Mesothelial cell of epicardium (in vitro differentiated cells): ENCODE measurements around the gene C3orf33. TPM values are rescaled to one million over a fixed set of nuclear protein-coding genes. Genes with fewer than 3 reads are reported as not detected.

Experiments used
- DNase-seq, 2 experiments: peaks; one replicate each; pipeline ENCODE4 v3.0.0; 2021; ENCODE audit warnings: low spot score in 2 of 2; ENCODE audit not compliant: unreplicated experiment in 2 of 2
- H3K27ac Mint-ChIP-seq: 2 replicates; pipeline ENCODE4 v1.8.0; 2021; ENCODE audit warnings: mixed read lengths
- H3K27me3 Mint-ChIP-seq: 2 replicates; pipeline ENCODE4 v1.8.0; 2021; ENCODE audit warnings: low read depth, mixed read lengths
- H3K36me3 Mint-ChIP-seq: 2 replicates; pipeline ENCODE4 v1.8.0; 2021; ENCODE audit warnings: mixed read lengths
- H3K4me1 Mint-ChIP-seq: 2 replicates; pipeline ENCODE4 v1.8.0; 2021; ENCODE audit warnings: mixed read lengths
- H3K4me3 Mint-ChIP-seq: 2 replicates; pipeline ENCODE4 v1.8.0; 2021; ENCODE audit warnings: mild to moderate bottlenecking, moderate library complexity, mixed read lengths
- H3K9me3 Mint-ChIP-seq: 2 replicates; pipeline ENCODE4 v1.8.0; 2021; ENCODE audit warnings: mixed read lengths
- total RNA-seq: library from RNA; stranded (reverse); gene quantifications from 3 replicates; pipeline ENCODE4 v1.2.1, GENCODE V29; 2021
- TF ChIP-seq, protein P1 (sequence below): fragments of 200-600 bp; sonication (generic); IDR thresholded peaks from one replicate; pipeline ENCODE4 v1.5.0; 2021; ENCODE audit warnings: antibody characterized with exemption; ENCODE audit not compliant: unreplicated experiment

The C3orf33 gene
- total RNA-seq, 1 donor from 2014 or later: 6.2 TPM

DNA sequence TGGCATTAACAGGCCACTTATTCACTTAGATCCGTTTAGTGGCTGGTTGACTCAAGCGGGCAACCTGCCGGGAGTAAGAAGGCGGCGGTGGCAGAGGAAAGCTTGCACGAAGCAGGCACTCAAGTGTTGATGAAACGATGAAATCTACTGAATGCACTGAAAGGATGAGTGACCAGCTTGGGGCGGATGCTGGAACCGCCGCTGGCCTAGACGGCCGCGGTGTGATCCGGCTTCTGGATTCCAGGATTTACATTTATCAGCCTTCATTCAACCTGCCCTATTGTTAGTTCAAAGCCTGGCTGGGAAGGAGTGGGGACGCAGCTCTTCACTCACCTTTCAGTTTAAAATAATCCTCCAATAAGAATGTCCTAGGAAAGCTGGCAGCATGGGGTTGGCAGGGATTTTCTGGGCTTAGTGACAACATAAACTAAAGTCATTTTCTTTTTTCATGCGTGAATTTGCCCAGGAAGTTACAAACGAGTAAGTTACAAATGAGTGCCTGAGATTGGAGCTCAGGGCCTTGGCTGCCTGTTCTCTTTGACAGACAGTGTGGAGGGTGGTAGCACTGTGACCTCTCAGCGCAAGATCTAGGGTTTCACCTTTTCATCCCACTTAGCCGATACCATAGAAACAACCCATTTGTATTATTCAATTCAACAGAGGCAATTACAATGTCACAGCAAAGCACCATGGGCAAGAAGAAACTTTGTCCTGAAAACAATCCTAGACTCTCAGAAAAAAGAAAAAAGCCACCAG is 60.1 kb downstream of the C3orf33 start:
- H3K27me3 Mint-ChIP-seq: peaks cover 44% of the 10 kb centered on the region
- no peaks in the 10 kb centered on the region for H3K36me3 Mint-ChIP-seq
- DNase-seq: no peak
- no peaks in the 10 kb centered on the region for H3K9me3 Mint-ChIP-seq
- H3K4me3 Mint-ChIP-seq: peak overlapping the region; percentile 91
- peaks cover 45% of the 10 kb centered on the region for H3K4me1 Mint-ChIP-seq
- TF ChIP-seq, protein P1, sequence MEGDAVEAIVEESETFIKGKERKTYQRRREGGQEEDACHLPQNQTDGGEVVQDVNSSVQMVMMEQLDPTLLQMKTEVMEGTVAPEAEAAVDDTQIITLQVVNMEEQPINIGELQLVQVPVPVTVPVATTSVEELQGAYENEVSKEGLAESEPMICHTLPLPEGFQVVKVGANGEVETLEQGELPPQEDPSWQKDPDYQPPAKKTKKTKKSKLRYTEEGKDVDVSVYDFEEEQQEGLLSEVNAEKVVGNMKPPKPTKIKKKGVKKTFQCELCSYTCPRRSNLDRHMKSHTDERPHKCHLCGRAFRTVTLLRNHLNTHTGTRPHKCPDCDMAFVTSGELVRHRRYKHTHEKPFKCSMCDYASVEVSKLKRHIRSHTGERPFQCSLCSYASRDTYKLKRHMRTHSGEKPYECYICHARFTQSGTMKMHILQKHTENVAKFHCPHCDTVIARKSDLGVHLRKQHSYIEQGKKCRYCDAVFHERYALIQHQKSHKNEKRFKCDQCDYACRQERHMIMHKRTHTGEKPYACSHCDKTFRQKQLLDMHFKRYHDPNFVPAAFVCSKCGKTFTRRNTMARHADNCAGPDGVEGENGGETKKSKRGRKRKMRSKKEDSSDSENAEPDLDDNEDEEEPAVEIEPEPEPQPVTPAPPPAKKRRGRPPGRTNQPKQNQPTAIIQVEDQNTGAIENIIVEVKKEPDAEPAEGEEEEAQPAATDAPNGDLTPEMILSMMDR: no peak
- no peak overlapping the region for H3K27ac Mint-ChIP-seq

DNA sequence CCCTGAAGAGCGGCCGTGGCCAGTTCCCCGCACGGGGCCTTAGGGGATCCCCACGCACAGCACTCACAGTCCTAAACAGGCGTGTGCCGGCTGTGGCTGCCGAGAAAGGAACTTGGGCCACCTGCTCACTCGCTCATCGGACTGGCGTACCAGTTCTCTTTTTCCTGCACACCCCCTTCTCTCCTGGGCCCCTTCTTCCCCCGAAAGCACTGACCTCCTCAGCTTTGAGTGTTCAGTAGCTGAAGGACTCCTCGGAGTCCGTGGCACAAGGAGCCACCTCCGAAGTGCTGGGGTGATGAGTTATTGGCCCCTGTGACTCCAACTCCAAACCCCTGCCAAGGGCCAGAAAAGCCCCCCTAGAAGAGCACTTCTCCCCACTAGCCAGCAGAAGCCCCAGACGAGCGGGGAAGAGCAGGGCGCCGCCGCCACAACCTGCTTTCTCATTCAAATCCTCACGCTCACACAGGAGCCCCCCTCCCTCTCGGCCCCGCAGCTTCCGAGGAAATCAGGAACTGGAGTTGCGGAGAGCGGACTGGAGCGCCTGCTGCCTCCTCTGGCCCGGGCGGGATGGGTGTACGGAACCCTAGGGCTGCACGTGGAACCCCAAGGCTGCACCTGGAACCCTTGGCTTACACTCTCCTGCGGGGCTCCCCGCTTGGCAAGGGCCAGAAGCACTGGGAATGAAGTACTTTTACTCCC is 61.3 kb downstream of the C3orf33 start, which contains the start of gene PLCH1:
PLCH1 (minus strand) TSS at position 446 of the 699 bp plus-strand sequence. CDS start 40,847 bp downstream, outside the sequence.
- Mint-ChIP-seq H3K27me3 (peaks cover 47% of the 10 kb centered on the region), H3K4me3 (peak within 1 kb of the TSS; percentile 91), H3K9me3 (no peaks in the 10 kb centered on the region), H3K27ac (peak within 1 kb of the TSS; percentile 77), H3K36me3 (no peaks in the 10 kb centered on the region), H3K4me1 (peaks cover 45% of the 10 kb centered on the region)
- TF ChIP-seq, protein P1: no peak
- DNase-seq: peak; percentile 47 to 59

DNA sequence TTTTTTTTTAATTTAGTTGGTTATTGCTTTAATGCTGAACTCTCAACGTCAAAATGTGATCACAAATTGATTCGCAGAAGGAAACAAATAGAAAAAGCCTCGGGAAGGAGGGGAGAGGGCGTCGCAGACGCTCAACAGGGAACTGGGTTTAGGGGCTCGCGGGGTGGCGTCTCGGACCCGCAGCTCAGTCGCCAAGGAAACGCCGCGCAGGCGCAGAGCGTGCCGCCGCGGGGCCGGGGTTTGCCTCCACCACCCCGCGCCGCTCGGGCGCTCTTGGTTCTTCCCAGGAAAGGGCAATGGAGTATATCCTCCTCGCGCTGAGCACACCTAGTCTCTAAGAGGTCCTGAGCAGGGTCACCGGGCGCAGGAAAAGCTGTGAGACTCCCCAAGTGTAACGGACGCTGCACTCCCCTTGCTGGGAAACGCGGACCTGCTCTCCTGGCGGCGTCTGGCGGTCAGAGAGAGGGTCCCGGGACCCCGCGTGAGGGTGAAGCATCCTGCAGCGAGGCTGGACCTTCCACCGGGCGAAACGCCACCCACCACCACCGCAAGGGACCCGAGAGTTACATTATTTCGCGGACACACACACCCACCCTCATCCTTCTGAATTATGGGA is 62.0 kb downstream of the C3orf33 start:
- Mint-ChIP-seq H3K27me3 (peaks cover 47% of the 10 kb centered on the region), H3K4me3 (peak overlapping the region; percentile 91), H3K9me3 (no peaks in the 10 kb centered on the region), H3K4me1 (peaks cover 46% of the 10 kb centered on the region), H3K27ac (peak overlapping the region; percentile 77), H3K36me3 (no peaks in the 10 kb centered on the region)
- DNase-seq: peak; percentile 56 to 78
- TF ChIP-seq, protein P1: no peak

GRCh38 chr3:155743606-155744005 is 62.5 kb downstream of the C3orf33 start:
- TF ChIP-seq, protein P1: no peak
- Mint-ChIP-seq H3K27ac (peak overlapping the region; percentile 77), H3K27me3 (peaks cover 47% of the 10 kb centered on the region), H3K4me3 (peak overlapping the region; percentile 91), H3K36me3 (no peaks in the 10 kb centered on the region), H3K9me3 (no peaks in the 10 kb centered on the region), H3K4me1 (peaks cover 45% of the 10 kb centered on the region)
- DNase-seq: no peak

- Mint-ChIP-seq H3K27ac (no peak overlapping the region), H3K36me3 (no peaks in the 10 kb centered on the region), H3K9me3 (no peaks in the 10 kb centered on the region), H3K4me3 (peak overlapping the region; percentile 91), H3K4me1 (peaks cover 35% of the 10 kb centered on the region), H3K27me3 (peaks cover 45% of the 10 kb centered on the region)
- TF ChIP-seq, protein P1: no peak
- no peak for DNase-seq
Measured at GRCh38 chr3:155742349-155742965, 63.6 kb downstream of the C3orf33 start.
